HG03521 (cell line): ENCODE results near the gene TRIM29.

ENCODE experiments used
- ATAC-seq: cut with Tn5 transposase; IDR thresholded peaks from one replicate; pipeline ENCODE4 v1.9.1; 2021; ENCODE audit warnings: mild to moderate bottlenecking, moderate library complexity; ENCODE audit not compliant: unreplicated experiment

TRIM29 gene

DNA sequence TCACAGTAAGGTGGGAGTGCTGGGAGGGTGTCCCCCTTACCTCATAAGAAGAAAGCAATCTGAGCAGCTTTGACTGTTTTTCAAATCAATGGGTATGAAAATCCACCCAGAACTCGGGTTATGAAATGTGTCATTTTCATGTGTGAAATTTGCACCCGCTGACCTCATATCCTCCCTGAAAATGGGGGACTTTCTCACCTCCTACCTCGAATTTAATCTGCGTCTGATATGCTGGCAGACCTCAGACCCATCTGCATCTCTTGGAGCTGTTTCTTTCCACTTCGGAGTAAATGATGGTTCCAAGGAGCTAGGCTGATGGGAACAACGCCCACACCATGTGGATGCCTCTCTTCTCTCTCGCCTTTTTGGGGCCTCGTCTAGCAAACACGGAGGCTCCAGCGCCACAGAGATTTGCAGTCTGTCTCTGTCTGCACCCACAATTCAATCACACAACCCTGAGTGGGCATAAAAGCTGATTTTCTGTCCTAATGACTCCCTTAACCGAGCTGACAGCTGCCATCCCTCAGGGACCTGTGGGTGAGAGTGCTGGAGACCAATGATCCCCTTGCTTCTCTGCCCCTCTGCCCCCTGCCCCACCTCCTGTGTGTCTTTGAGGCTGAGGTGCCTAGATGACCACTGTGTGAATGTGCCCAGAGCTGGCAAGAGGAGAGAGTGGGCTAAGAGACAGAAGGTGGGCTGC, 71.0 kb downstream of the TRIM29 start:
- ATAC-seq = no peak

DNA sequence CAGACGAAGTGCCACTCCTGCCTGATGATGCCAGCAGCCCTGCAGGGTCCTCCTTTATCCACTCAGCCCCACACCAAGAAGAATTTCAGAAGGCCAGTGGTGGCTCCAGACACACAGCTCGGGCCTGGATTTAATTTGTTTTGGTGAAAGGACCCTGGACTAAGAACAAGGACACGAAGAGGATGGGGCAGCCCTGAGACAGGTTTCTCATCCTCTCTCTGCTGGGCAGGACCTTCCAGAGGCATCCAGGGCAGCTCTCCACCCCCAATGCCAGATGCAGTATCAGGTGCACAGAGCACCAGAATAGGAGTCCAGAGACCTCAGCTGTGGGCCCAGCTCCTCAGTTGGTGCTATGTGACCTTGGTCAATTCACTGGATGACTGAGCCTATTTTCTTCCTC, 72.0 kb downstream of the TRIM29 start:
- ATAC-seq = no peak

DNA sequence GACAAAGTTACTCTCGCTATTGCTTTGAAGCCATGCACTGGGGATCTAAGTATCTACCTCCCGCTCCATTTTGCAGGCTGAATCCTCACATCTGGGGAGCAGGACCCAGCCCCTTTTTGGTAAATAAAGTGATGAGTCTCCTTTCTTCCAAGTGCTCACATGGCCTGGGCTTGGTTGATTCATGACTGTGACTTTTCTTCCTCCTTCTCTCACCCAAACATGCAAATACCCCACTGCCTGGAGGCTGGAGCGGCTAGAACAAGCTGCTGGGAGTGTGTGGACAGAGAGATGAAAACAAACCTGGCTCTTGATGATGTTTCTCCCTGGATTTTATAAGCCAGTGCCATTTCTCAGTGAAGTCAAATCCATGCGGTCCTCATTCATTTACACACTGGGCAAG, 72.7 kb downstream of the TRIM29 start:
- ATAC-seq = no peak

DNA sequence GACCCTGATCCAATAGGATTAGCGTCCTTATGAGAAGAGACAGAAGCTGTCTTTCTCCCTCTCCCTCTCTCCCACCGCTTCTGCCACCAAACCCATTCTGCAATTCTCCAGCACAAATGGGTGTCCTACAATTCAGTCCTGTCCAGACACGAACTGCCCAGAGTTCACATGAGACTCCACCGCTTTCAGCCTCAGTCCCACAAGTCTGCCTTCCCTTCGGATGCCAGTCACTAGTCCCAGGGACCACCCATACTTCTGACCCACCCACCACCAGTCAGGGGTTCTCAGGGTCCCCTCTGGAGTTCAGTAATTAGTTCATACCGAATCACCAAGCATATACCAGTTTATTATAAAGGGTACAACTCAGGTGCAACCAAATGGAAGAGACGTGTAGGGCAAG, 73.6 kb downstream of the TRIM29 start:
- no peak for ATAC-seq

DNA sequence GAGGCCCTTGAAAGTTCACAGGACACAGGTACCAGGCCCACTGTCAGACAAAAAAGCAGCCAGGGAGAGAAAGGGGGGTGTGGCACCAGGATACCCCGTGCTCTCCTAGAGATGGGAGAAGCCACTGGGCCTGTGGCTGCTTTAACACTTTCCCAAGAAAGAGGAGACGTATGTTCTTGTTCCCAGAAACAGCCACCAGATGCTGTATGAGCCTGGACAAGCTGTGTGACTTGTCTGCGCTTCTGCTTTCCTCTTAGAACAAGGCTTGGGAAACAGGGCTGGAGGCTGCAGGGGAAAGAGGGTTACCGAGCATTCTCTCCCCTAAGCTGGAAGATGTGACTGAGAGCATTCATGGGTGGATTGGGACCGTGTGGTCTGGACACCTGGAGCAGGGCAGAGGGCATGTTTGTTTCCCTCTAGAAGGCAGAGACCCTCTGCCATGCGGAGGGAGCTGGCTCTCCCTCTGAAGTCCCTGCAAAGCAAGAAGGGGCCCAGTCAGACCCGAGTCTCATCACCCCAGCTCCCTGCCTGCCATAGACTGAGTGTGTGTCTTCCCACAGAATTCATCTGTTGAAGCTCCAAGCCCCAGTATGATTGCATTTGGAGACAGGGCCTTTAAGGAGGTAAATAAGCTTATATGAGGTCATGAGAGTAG, 74.1 kb downstream of the TRIM29 start:
- ATAC-seq = no peak

DNA sequence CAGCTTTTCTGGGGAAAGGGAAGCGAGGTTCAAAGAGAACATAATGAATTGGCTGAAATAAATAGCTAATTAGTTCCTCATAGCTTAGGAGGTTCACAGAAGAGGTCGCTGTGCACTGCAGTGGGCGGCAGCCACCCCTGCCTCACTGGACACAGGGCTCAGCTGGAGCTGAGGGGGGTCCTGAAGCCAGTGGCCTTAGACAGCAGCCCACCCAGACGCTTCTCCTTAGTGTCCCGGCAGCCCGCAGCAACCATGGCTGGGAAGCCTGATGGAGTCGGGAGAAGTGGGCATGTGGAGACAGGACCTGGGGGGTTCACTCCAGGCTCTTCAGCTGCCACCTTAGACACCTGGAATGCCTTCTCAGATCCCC, 75.4 kb downstream of the TRIM29 start:
- ATAC-seq = no peak

DNA sequence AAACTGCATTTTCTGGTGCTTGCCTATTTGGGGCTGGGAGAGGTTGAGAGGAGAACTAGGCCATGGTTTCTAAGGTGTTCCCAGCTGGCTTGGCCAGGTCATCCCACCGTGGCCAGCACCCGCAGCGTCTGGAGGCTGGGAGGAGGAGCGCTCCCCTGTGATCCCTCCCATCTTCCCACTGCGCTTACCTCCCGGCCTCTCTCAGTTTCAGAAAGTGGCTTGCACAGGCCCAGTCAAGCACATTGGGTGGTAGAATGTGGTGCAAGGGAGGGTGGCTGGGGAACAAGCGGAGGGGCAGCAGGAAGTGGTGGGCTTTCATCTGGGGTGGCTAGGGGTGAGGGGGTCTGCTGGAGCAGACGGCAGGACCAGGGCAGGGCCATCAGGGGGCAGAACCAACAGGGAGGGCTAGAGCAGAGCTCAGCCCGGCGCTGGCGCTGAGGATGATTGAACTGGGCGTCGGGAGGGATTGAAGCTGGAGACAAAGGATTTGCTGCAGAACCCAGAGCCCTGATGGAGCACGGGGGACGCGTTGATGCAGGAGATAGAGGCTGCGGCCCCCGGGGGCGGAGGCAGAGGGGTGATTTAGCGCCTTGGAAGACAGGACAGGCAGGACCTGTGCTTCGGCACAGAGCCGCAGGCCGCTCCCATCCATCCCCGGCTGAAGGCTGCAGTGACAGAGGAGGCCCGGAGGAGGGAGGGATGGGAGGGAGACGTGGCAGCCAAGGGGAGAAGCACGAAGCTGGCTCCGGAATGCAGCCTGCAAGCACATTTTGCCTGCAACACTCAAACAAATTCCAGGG, 76.0 kb downstream of the TRIM29 start:
- ATAC-seq = no peak
